ENCODE results near the gene ADRA2C.

Gene ADRA2C

DNA sequence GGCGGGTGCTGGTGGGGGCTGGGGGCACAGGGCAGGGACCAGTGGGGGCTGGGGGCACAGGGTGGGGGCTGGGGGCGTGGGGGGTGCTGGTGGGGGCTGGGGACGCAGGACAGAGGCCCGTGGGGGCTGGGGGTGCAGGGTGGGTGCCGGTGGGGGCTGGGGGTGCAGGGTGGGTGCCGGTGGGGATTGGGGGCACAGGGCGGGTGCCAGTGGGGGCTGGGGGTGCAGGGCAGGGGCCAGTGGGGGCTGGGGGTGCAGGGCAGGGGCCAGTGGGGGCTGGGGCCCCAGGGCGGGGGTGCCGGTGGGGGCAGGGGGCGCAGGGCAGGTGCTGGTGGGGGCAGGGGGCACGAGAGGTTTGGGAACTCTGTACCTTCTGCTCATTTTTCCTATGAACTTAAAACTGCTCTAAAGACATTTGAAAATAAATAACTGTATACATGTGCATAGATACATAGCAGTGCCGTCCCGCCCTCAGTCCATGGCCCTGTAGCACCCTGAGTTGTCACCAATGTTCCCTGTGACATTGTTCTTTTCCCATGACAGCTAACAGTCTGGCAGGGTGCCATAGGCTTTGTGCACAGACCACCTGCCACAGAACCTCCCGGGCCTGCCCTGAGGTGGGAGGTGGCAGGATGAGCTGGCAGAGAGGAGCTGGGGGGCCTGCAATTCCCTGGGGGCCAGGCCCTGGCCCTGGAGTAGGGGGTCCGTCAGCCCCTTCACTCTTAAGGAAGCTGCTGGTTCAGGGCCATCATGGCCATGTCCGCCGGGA is 35.6 kb upstream of the ADRA2C start:
- Histone ChIP-seq H3K27ac (no peak overlapping the region), H3K9me3 (ENCODE audit: low read depth, low read length) (no peaks in the 10 kb centered on the region), H3K4me3 (no peak overlapping the region), H3K9ac (ENCODE audit: insufficient read length) (no peak overlapping the region), H3K36me3 (ENCODE audit: insufficient read depth, low read length) (no peaks in the 10 kb centered on the region)
- DNase-seq (ENCODE audit: low read depth, low spot score) = no peak
- no peak for TF ChIP-seq EZH2 (IDR thresholded peaks at IDR 0.05)
- TF ChIP-seq POLR2AphosphoS5 (IDR thresholded peaks at IDR 0.05; ENCODE audit: borderline replicate concordance, low read depth, low read length) = no peak
- no peak for TF ChIP-seq FOXP2 (optimal IDR thresholded peaks at IDR 0.05; ENCODE audit: control extremely low read depth, extremely low read length, insufficient read depth)

- no peak overlapping the region for H3K4me3 ChIP-seq
- H3K9me3 ChIP-seq (ENCODE audit: low read depth, low read length) = no peaks in the 10 kb centered on the region
- H3K9ac ChIP-seq (ENCODE audit: insufficient read length) = no peak overlapping the region
- no peak for DNase-seq (ENCODE audit: low read depth, low spot score)
- H3K27ac ChIP-seq = no peak overlapping the region
- TF ChIP-seq POLR2AphosphoS5 (IDR thresholded peaks at IDR 0.05; ENCODE audit: borderline replicate concordance, low read depth, low read length) (no peak), EZH2 (IDR thresholded peaks at IDR 0.05) (no peak), FOXP2 (optimal IDR thresholded peaks at IDR 0.05; ENCODE audit: control extremely low read depth, extremely low read length, insufficient read depth) (no peak)
- H3K36me3 ChIP-seq (ENCODE audit: insufficient read depth, low read length) = no peaks in the 10 kb centered on the region
Observed at GRCh38 chr4:3732076-3733028, 33.8 kb upstream of the ADRA2C start.

GRCh38 chr4:3733195-3733594 is 33.0 kb upstream of the ADRA2C start:
- TF ChIP-seq FOXP2 (optimal IDR thresholded peaks at IDR 0.05; ENCODE audit: control extremely low read depth, extremely low read length, insufficient read depth) = no peak
- no peak for TF ChIP-seq POLR2AphosphoS5 (IDR thresholded peaks at IDR 0.05; ENCODE audit: borderline replicate concordance, low read depth, low read length)
- no peak for TF ChIP-seq EZH2 (IDR thresholded peaks at IDR 0.05)
- no peak for DNase-seq (ENCODE audit: low read depth, low spot score)
- no peak overlapping the region for H3K9ac ChIP-seq (ENCODE audit: insufficient read length)
- no peak overlapping the region for H3K4me3 ChIP-seq
- no peak overlapping the region for H3K27ac ChIP-seq
- H3K36me3 ChIP-seq (ENCODE audit: insufficient read depth, low read length) = no peaks in the 10 kb centered on the region
- H3K9me3 ChIP-seq (ENCODE audit: low read depth, low read length) = no peaks in the 10 kb centered on the region

- Histone ChIP-seq H3K36me3 (ENCODE audit: insufficient read depth, low read length) (no peaks in the 10 kb centered on the region), H3K27ac (no peak overlapping the region), H3K9ac (ENCODE audit: insufficient read length) (no peak overlapping the region), H3K9me3 (ENCODE audit: low read depth, low read length) (no peaks in the 10 kb centered on the region), H3K4me3 (no peak overlapping the region)
- TF ChIP-seq FOXP2 (optimal IDR thresholded peaks at IDR 0.05; ENCODE audit: control extremely low read depth, extremely low read length, insufficient read depth) = no peak
- TF ChIP-seq EZH2 (IDR thresholded peaks at IDR 0.05) = no peak
- no peak for TF ChIP-seq POLR2AphosphoS5 (IDR thresholded peaks at IDR 0.05; ENCODE audit: borderline replicate concordance, low read depth, low read length)
- no peak for DNase-seq (ENCODE audit: low read depth, low spot score)
Observed at GRCh38 chr4:3735196-3735595, 31.0 kb upstream of the ADRA2C start.

- Histone ChIP-seq H3K9me3 (ENCODE audit: low read depth, low read length) (no peaks in the 10 kb centered on the region), H3K9ac (ENCODE audit: insufficient read length) (no peak overlapping the region), H3K36me3 (ENCODE audit: insufficient read depth, low read length) (no peaks in the 10 kb centered on the region), H3K27ac (no peak overlapping the region), H3K4me3 (no peak overlapping the region)
- no peak for TF ChIP-seq POLR2AphosphoS5 (IDR thresholded peaks at IDR 0.05; ENCODE audit: borderline replicate concordance, low read depth, low read length)
- no peak for TF ChIP-seq FOXP2 (optimal IDR thresholded peaks at IDR 0.05; ENCODE audit: control extremely low read depth, extremely low read length, insufficient read depth)
- TF ChIP-seq EZH2 (IDR thresholded peaks at IDR 0.05) = no peak
- DNase-seq (ENCODE audit: low read depth, low spot score) = no peak
Observed at GRCh38 chr4:3736290-3736689, 29.9 kb upstream of the ADRA2C start.

DNA sequence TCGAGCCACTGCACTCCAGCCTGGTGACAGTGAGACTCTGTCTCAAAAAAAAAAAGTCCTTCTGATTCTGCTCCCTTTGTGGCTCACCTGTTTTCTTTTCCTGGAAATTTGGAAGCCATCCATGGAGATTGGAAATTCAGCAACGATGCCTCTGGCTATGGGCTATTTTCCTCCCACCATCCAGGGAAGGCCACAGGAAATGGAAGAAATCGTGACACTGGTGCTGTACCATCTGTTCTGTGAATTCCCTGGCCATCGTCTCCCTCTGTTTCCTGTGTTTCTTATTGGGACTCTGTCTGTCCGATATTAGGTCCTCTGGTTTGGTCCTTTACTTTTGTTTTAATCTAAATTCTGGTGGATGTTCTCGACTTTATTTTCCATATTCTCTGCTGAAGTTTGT is 29.4 kb upstream of the ADRA2C start:
- H3K9me3 ChIP-seq (ENCODE audit: low read depth, low read length) = no peaks in the 10 kb centered on the region
- DNase-seq (ENCODE audit: low read depth, low spot score) = no peak
- no peak overlapping the region for H3K9ac ChIP-seq (ENCODE audit: insufficient read length)
- no peak overlapping the region for H3K4me3 ChIP-seq
- no peak overlapping the region for H3K27ac ChIP-seq
- H3K36me3 ChIP-seq (ENCODE audit: insufficient read depth, low read length) = no peaks in the 10 kb centered on the region
- TF ChIP-seq POLR2AphosphoS5 (IDR thresholded peaks at IDR 0.05; ENCODE audit: borderline replicate concordance, low read depth, low read length) = no peak
- TF ChIP-seq FOXP2 (optimal IDR thresholded peaks at IDR 0.05; ENCODE audit: control extremely low read depth, extremely low read length, insufficient read depth) = no peak
- TF ChIP-seq EZH2 (IDR thresholded peaks at IDR 0.05) = no peak

- H3K4me3 ChIP-seq = no peak overlapping the region
- H3K9me3 ChIP-seq (ENCODE audit: low read depth, low read length) = no peaks in the 10 kb centered on the region
- TF ChIP-seq POLR2AphosphoS5 (IDR thresholded peaks at IDR 0.05; ENCODE audit: borderline replicate concordance, low read depth, low read length) = no peak
- TF ChIP-seq EZH2 (IDR thresholded peaks at IDR 0.05) = no peak
- TF ChIP-seq FOXP2 (optimal IDR thresholded peaks at IDR 0.05; ENCODE audit: control extremely low read depth, extremely low read length, insufficient read depth) = no peak
- no peak for DNase-seq (ENCODE audit: low read depth, low spot score)
- H3K27ac ChIP-seq = no peak overlapping the region
- H3K36me3 ChIP-seq (ENCODE audit: insufficient read depth, low read length) = no peaks in the 10 kb centered on the region
- H3K9ac ChIP-seq (ENCODE audit: insufficient read length) = no peak overlapping the region
Observed at GRCh38 chr4:3739577-3739976, 26.6 kb upstream of the ADRA2C start.

GRCh38 chr4:3740256-3740655 is 25.9 kb upstream of the ADRA2C start:
- DNase-seq (ENCODE audit: low read depth, low spot score) = no peak
- Histone ChIP-seq H3K36me3 (ENCODE audit: insufficient read depth, low read length) (no peaks in the 10 kb centered on the region), H3K27ac (no peak overlapping the region), H3K9ac (ENCODE audit: insufficient read length) (no peak overlapping the region), H3K9me3 (ENCODE audit: low read depth, low read length) (no peaks in the 10 kb centered on the region), H3K4me3 (no peak overlapping the region)
- TF ChIP-seq EZH2 (IDR thresholded peaks at IDR 0.05) (no peak), FOXP2 (optimal IDR thresholded peaks at IDR 0.05; ENCODE audit: control extremely low read depth, extremely low read length, insufficient read depth) (no peak), POLR2AphosphoS5 (IDR thresholded peaks at IDR 0.05; ENCODE audit: borderline replicate concordance, low read depth, low read length) (no peak)
